ENCODE results near the gene SLC17A9.

The SLC17A9 gene

GRCh38 chr20:62985444-62985778, 32.9 kb downstream of the SLC17A9 start:
- DNase-seq: no peak

DNA sequence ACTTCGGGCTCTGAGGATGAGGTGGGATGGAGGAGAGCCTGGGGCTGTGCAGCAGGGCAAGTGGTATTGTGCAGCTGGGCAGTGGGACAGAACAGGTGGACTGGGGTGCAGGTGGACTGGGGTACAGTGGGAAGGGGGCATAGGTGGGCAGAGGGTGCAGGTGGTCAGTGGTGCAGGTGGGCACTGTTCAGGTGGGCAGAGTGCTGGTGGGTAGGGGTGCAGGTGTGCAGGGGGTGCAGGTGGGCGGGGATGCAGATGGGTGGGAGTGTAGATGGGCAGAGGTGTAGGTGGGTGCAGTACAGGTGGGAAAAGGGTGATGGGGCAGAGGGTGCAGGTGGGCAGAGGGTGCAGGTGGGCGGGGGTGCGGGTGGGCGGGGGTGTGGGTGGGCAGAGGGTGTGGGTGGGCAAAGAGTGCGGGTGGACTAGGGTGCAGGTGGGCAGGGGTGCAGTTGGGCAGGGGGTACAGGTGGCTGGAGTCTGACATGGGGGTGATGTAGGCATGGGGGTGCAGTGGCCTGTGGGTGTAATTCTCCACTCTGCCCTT, 33.8 kb downstream of the SLC17A9 start:
- no peak for DNase-seq

- DNase-seq: no peak
Measured at GRCh38 chr20:62987114-62987513, 34.6 kb downstream of the SLC17A9 start.

GRCh38 chr20:62989201-62989601, 36.7 kb downstream of the SLC17A9 start:
- no peak for DNase-seq

DNA sequence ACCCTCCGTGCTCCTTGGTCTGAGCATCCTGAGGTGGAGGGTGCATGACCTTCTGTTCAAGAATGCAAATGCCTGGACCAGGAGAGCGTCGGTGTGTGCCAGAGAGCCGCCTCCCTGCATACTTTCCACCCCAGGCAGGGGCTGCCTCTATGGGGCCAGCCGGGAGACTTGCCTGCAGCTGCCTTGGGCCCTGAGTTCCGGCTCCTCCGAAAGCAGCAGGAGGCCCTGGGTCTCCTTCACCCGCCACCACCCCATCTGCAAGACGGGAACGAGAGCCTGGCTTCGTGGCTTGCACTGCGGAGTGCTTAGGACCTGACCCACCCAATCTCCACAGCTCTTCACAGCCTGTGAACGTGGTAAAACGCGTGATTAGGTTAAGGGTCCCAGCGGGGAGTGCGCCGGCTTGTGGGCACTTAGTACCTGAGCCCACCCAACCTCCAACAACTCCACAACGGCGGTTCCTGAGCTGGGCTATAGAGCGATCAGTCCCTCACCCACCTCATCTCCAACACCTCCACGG, 37.9 kb downstream of the SLC17A9 start:
- DNase-seq: no peak

GRCh38 chr20:62991196-62991807, 38.8 kb downstream of the SLC17A9 start:
- DNase-seq: no peak

DNA sequence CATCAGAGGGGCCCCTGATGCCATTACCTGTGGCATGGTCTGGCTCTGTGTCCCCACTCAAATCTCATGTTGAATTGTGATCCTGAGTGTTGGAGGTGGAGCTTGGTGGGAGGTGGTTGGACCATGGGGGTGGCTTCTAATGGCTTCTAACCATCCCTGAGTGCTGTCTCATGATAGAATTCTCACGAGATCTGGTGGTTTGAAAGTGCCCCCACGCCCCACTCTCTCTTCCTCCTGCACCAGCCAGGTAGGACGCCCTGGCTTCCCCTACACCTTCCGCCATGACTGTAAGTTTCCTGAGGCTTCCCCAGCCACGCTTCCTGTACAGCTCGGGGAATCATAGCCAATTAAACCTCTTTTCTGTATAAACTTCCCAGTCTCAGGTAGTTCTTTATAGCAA, 39.4 kb downstream of the SLC17A9 start:
- DNase-seq: no peak

DNA sequence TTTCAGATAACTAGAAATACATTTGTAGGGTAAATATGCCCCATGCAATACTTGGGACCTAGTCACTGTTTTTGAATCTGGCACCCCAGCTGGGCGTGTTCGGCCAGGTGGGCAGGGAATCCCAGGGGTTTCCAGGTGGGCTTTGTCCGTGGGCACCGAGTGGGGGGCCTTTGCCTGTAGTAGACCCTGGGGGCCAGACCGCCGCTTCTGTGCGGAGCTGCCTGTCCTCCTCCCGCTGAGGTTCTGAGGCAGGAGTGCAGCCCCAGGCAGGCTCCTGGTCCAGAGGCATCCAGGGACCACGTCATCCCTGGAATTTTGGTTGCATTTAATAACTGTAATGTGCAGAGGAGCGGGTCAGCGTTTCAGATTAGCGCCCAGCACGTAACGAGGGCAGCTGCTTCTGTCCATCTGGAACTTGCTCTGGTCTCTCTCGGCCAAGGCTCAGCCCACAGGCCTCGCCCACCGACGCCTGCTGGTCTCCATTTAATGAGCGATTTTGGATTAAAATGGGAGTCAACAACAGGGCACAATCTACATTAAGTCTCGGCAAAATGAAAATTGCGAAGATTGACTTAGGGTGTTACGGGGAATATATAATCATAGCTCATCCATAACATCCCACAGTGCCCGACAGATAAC, 41.5 kb downstream of the SLC17A9 start:
- no peak for DNase-seq

DNA sequence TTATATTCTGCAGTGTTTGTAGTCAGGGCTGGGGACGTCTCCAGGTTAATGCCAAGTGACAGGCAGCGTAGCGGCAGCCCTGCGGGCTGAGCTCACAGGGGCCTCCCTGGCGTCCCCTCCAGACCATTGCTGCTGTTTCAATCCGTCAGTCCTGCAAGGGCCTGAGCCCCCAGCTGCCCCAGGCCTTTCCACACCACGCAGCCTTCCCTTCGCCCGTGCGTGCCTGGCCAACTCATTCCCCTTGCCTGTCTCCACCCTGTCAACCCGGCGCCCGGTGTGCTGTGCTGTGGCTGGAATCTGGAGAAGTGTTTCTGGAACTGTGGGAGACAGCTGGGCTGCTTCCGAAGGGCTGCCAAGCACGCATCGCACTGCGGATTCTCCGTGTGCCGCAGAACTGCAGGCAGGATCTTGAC, 42.4 kb downstream of the SLC17A9 start:
- no peak for DNase-seq

GRCh38 chr20:62995481-62995880, 43.0 kb downstream of the SLC17A9 start:
- DNase-seq: no peak

DNA sequence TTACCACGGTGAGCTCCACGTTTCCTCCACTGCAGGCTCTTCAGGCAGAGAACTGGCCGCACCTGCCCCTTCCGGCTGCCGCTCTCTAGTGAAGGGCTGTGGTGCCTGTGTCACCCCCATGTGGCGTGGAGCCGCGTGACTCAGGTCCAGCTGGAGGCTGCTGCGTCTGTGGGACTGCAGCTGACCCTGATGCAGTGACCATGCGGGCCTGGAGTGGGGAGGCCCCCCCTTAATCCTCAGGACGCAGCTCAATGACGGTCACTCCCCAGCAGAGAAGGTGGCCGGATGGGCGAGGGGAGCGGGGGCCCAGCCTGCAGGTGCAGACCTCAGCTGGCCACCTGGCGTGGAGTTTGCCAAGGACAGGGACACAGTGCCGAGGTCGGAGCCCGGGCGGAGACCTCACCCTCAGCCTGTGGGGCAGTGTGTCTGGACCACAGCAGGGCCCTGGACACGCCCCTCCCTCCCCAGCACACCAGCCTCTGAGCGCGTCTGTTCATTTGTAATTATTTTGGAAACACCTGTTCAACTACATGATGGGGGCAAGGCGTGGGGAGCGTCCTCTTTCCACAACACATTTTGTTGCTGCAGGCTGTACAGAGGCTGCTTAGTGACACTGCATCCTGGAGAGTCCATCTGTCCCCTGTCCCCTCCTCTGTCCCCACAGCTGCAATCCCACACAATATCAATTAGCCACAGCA, 43.5 kb downstream of the SLC17A9 start:
- no peak for DNase-seq

GRCh38 chr20:62996596-62996982, 44.1 kb downstream of the SLC17A9 start:
- DNase-seq: no peak

DNA sequence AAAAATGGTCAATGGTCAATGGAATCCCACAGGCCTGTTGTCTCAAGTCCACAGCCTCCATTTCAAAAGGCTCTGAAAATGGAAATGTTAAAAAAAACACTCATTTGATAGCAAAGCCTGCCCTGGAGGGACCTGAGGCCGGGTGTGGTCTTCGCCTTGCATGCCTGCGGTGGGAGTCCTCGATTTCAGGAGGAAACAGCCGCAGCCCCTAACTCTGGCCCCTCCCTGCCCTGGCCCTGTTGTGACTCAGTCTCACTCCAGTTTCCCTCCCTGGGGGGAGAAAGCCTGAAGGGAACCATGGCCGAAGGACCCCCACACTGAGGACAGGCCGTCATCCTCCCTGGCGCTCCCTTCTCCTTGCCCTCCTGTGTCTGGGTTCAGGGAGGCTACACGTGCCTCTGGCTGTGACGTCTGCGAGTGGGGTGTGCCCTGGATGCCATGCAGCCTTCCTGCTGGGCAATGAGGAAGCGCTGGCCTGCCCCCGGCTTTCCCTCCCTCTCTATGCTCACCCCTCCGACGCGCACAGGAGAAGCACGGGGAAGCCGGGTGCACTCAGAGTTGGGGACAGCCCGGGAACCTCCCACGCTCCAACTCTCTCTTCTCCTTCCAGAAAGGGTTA, 45.0 kb downstream of the SLC17A9 start:
- DNase-seq: peak; percentile 5

DNA sequence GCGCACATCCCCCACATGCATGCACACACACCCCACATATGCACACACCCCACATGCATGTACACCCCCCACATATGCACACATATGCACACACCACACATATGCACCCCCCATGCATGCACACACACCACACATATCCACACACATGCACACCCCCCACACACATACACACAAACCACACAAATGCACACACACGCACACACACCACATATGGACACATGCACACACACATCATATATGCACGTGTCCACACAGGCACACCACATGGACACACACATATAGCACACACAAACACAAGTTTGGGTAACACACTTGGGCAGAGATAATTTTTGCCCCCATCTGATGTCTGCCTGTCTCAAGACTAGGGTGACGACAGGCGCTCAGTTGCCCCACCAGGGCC, 45.9 kb downstream of the SLC17A9 start:
- DNase-seq: no peak

DNA sequence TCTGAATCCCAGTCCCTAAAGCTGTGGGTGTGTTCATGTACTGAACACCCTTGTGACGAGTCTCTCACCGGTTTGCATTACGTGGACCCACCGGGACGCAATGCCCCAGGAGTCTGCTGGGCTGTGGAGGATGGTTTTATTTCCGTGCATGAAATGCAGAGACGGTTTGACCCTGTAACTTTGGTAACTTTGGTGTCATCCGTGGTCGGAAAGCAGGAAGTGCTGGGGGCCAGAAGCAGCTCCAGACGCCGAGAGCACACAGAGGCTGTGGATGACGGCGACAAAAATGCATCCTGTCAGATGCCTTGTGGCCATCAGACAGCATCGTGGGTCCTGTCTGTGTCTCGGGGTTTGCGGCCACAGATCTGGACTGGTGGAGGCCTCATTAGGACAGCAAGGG, 47.1 kb downstream of the SLC17A9 start:
- peak; percentile 71 for DNase-seq

- DNase-seq: no peak
Measured at GRCh38 chr20:63000036-63000435, 47.5 kb downstream of the SLC17A9 start.

GRCh38 chr20:63000958-63001357, 48.4 kb downstream of the SLC17A9 start:
- no peak for DNase-seq

GRCh38 chr20:63002511-63002910, 50.0 kb downstream of the SLC17A9 start:
- DNase-seq: no peak

- DNase-seq: no peak
Measured at GRCh38 chr20:63003546-63003945, 51.0 kb downstream of the SLC17A9 start.

GRCh38 chr20:63004607-63005364, 52.3 kb downstream of the SLC17A9 start:
- no peak for DNase-seq

- DNase-seq: no peak
Measured at GRCh38 chr20:63005365-63005861, 52.9 kb downstream of the SLC17A9 start.

DNA sequence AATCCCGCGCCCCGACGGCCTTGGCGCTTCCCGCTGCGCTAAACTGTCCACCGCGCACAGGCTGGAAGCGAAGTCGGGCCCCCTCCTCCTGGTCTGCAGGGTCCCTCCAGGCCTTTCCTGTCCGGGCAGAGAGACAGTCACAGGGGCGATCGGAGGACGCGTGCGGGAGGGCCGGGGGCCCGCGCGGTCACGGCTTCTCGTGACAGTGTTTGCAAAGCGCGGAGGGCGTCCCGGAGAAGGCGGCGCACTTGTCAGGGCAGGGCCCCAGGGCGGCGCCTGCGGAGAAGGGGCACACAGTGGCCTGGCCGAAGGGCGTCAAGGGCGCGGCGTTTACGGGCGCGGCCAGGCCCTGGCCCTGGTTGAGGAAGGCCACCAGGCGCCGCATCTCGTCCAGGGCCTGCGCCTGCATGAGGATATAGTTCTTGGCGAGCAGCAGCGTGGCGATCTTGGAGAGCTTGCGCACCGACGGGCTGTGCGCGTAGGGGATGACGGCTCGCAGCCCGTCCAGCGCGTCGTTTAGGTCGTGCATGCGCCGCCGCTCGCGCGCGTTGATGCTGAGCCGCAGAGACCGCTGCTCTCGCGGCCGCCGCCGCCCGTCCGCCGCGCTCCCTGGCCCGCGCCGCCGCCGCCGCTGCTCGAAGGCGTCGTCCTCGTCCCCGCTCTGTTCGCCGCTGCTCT, 53.5 kb downstream of the SLC17A9 start:
- no peak for DNase-seq

Measured in MV-4-11 (cell line).